H9 (cell line): ENCODE data around the gene ZFAND3. TPM values are rescaled to one million over a fixed set of nuclear protein-coding genes. Genes with fewer than 3 reads are reported as not detected.
A peak's percentile ranks its signal among the peaks of the same experiment; 100 is the strongest.

Source experiments
- DNase-seq: peaks from one replicate; pipeline ENCODE4 v3.0.0-alpha.2; 2017
- H2AFZ ChIP-seq: one replicate; pipeline ENCODE4 v1.6.1; 2013; ENCODE audit warnings: mild to moderate bottlenecking, low read length, control low read depth, moderate library complexity
- H2AK5ac ChIP-seq: 2 replicates; pipeline ENCODE4 v1.6.1; 2013; ENCODE audit warnings: low read length, control low read depth, mixed read lengths; ENCODE audit not compliant: insufficient read length
- H2BK120ac ChIP-seq: one replicate; pipeline ENCODE4 v1.6.1; 2013; ENCODE audit warnings: low read depth, mild to moderate bottlenecking, low read length, control low read depth, inconsistent platforms; ENCODE audit not compliant: poor library complexity, severe bottlenecking
- H2BK12ac ChIP-seq: 2 replicates; pipeline ENCODE4 v1.6.1; 2013; ENCODE audit warnings: low read length, control low read depth, mixed read lengths, low read depth; ENCODE audit not compliant: insufficient read length
- H2BK15ac ChIP-seq: 2 replicates; pipeline ENCODE4 v1.6.1; 2013; ENCODE audit warnings: low read depth, low read length, control low read depth
- H2BK20ac ChIP-seq: one replicate; pipeline ENCODE4 v1.6.1; 2013; ENCODE audit warnings: low read depth, mild to moderate bottlenecking, low read length, control low read depth, inconsistent platforms; ENCODE audit not compliant: poor library complexity, severe bottlenecking
- H2BK5ac ChIP-seq: 2 replicates; pipeline ENCODE4 v1.6.1; 2013; ENCODE audit warnings: low read length, control low read depth, mixed read lengths; ENCODE audit not compliant: insufficient read length
- H3K14ac ChIP-seq: 2 replicates; pipeline ENCODE4 v1.6.1; 2013; ENCODE audit warnings: low read length, control low read depth; ENCODE audit not compliant: insufficient read depth
- H3K18ac ChIP-seq: 2 replicates; pipeline ENCODE4 v1.6.1; 2013; ENCODE audit warnings: low read depth, mild to moderate bottlenecking, mixed read lengths, low read length, control low read depth; ENCODE audit not compliant: insufficient read length
- H3K23ac ChIP-seq: 2 replicates; pipeline ENCODE4 v1.6.1; 2013; ENCODE audit warnings: low read length, control low read depth, mixed read lengths, low read depth; ENCODE audit not compliant: insufficient read length
- H3K23me2 ChIP-seq: 2 replicates; pipeline ENCODE4 v1.6.1; 2013; ENCODE audit warnings: low read depth, mild to moderate bottlenecking, mixed read lengths, low read length, control low read depth; ENCODE audit not compliant: insufficient read length, poor library complexity, severe bottlenecking
- H3K27ac ChIP-seq: 2 replicates; pipeline ENCODE4 v1.5.1; 2013; ENCODE audit warnings: low read length, control low read depth, mixed read lengths, low read depth; ENCODE audit not compliant: insufficient read length
- H3K27me3 ChIP-seq: 2 replicates; pipeline ENCODE4 v1.6.1; 2013; ENCODE audit warnings: low read length, control low read depth, inconsistent platforms; ENCODE audit not compliant: insufficient read depth
- H3K4ac ChIP-seq: 2 replicates; pipeline ENCODE4 v1.6.1; 2013; ENCODE audit warnings: low read depth, mild to moderate bottlenecking, control low read depth, inconsistent platforms, low read length, moderate library complexity
- H3K4me1 ChIP-seq: 2 replicates; pipeline ENCODE4 v1.6.1; 2013; ENCODE audit warnings: low read length, control low read depth, inconsistent platforms; ENCODE audit not compliant: insufficient read depth
- H3K4me2 ChIP-seq: 2 replicates; pipeline ENCODE4 v1.6.1; 2013; ENCODE audit warnings: low read length, control low read depth, mixed read lengths; ENCODE audit not compliant: insufficient read length, insufficient read depth
- H3K56ac ChIP-seq: 2 replicates; pipeline ENCODE4 v1.6.1; 2013; ENCODE audit warnings: low read depth, mild to moderate bottlenecking, mixed read lengths, low read length, control low read depth; ENCODE audit not compliant: insufficient read length
- H3K79me1 ChIP-seq: 2 replicates; pipeline ENCODE4 v1.6.1; 2013; ENCODE audit warnings: low read depth, mild to moderate bottlenecking, moderate library complexity, low read length, control low read depth, inconsistent platforms; ENCODE audit not compliant: insufficient read depth, poor library complexity, severe bottlenecking
- H3K79me2 ChIP-seq: 2 replicates; pipeline ENCODE4 v1.6.1; 2013; ENCODE audit warnings: low read length, control low read depth, inconsistent platforms; ENCODE audit not compliant: insufficient read depth
- H3K9ac ChIP-seq: 2 replicates; pipeline ENCODE4 v1.6.1; 2013; ENCODE audit warnings: low read length, control low read depth, mixed read lengths; ENCODE audit not compliant: insufficient read length; ENCODE audit errors: extremely low read depth
- H3K9me3 ChIP-seq: one replicate; pipeline ENCODE4 v1.6.1; 2013; ENCODE audit warnings: low read depth, low read length, inconsistent platforms; ENCODE audit not compliant: control insufficient read depth
- H3T11ph ChIP-seq: one replicate; pipeline ENCODE4 v1.6.1; 2013; ENCODE audit warnings: mild to moderate bottlenecking, low read length, control low read depth, inconsistent platforms
- H4K20me1 ChIP-seq: one replicate; pipeline ENCODE4 v1.6.1; 2013; ENCODE audit not compliant: control insufficient read depth, insufficient read length, insufficient read depth
- H4K5ac ChIP-seq: 2 replicates; pipeline ENCODE4 v1.6.1; 2013; ENCODE audit warnings: low read depth, mild to moderate bottlenecking, mixed read lengths, low read length, control low read depth; ENCODE audit not compliant: insufficient read length
- H4K8ac ChIP-seq: replicated peaks from 2 replicates; pipeline ENCODE4 v1.6.1; 2013; ENCODE audit warnings: low read length, control low read depth, mixed read lengths, low read depth; ENCODE audit not compliant: insufficient read length
- H4K91ac ChIP-seq: 2 replicates; pipeline ENCODE4 v1.6.1; 2013; ENCODE audit warnings: low read depth, mild to moderate bottlenecking, moderate library complexity, mixed read lengths, low read length, control low read depth; ENCODE audit not compliant: insufficient read length
- H3K27ac Mint-ChIP-seq, 3 experiments: 2 replicates in 2 of 3; 3 replicates in 1 of 3; pipeline ENCODE4 v1.8.0; 2020 to 2021; ENCODE audit warnings: mixed read lengths in 3 of 3, mild to moderate bottlenecking in 1 of 3, moderate library complexity in 1 of 3
- H3K27me3 Mint-ChIP-seq: 2 replicates; pipeline ENCODE4 v1.8.0; 2021; ENCODE audit warnings: low read depth, mild to moderate bottlenecking, moderate library complexity, mixed read lengths
- H3K36me3 Mint-ChIP-seq, 3 experiments: 2 replicates in 2 of 3; 3 replicates in 1 of 3; pipeline ENCODE4 v1.8.0; 2020 to 2021; ENCODE audit warnings: low read depth in 3 of 3, mixed read lengths in 3 of 3; ENCODE audit not compliant: insufficient read depth in 1 of 3
- H3K4me1 Mint-ChIP-seq, 2 experiments: 2 replicates each; pipeline ENCODE4 v1.8.0; 2020; ENCODE audit warnings: mixed read lengths in 2 of 2
- H3K4me3 Mint-ChIP-seq, 2 experiments: 2 replicates in 1 of 2; 3 replicates in 1 of 2; pipeline ENCODE4 v1.8.0; 2020 to 2021; ENCODE audit warnings: mild to moderate bottlenecking in 2 of 2, mixed read lengths in 2 of 2, moderate library complexity in 1 of 2
- H3K9me3 Mint-ChIP-seq, 2 experiments: 2 replicates in 1 of 2; 3 replicates in 1 of 2; pipeline ENCODE4 v1.8.0; 2020; ENCODE audit warnings: mild to moderate bottlenecking in 2 of 2, mixed read lengths in 2 of 2, moderate library complexity in 1 of 2
- CTCF ChIP-seq: fragments of 200-600 bp; sonication (generic); conservative IDR thresholded peaks from 3 replicates; pipeline ENCODE4 v1.8.0; 2021; ENCODE audit warnings: antibody characterized with exemption, mild to moderate bottlenecking
- WGBS: extraction: QIAGEN DNeasy Blood & Tissue Kit; methylation state at CpG from one replicate; pipeline ENCODE4 v1.1.7; 2013; ENCODE audit warnings: missing lambda C conversion rate, low lambda C conversion rate, mixed read lengths; ENCODE audit not compliant: insufficient read length; ENCODE audit errors: extremely low coverage; 5-methylcytosine and 5-hydroxymethylcytosine counted together
- total RNA-seq: library from RNA; stranded (reverse); gene quantifications from 2 replicates; pipeline ENCODE4 v1.2.1, GENCODE V29; 2021

ZFAND3 gene
- total RNA-seq, 1 experiment from 2014 or later, result 57.7 TPM

- Histone ChIP-seq H3K56ac (no peak overlapping the region), H2BK15ac (no peak overlapping the region), H3K9ac (no peak overlapping the region), H2AFZ (no peak overlapping the region), H4K8ac (no peak overlapping the region), H3K79me1 (no peaks in the 10 kb centered on the region), H3K9me3 (no peaks in the 10 kb centered on the region), H3K79me2 (no peaks in the 10 kb centered on the region), H4K5ac (no peak overlapping the region), H2AK5ac (no peak overlapping the region), H3T11ph (no peak overlapping the region), H2BK20ac (no peak overlapping the region), H2BK120ac (no peak overlapping the region), H2BK5ac (no peak overlapping the region), H3K27ac (no peak overlapping the region), H3K27me3 (no peaks in the 10 kb centered on the region), H3K4me2 (no peak overlapping the region), H3K14ac (no peak overlapping the region), H3K4me1 (peaks cover 11% of the 10 kb centered on the region; the same call in 1 of the 2 replicates), H2BK12ac (no peak overlapping the region), H4K20me1 (no peaks in the 10 kb centered on the region), H3K23ac (no peak overlapping the region), H4K91ac (no peak overlapping the region), H3K23me2 (no peaks in the 10 kb centered on the region), H3K4ac (no peak overlapping the region), H3K18ac (no peak overlapping the region)
- Mint-ChIP-seq H3K36me3 (no peaks in the 10 kb centered on the region), H3K4me3 (no peak overlapping the region), H3K9me3 (no peaks in the 10 kb centered on the region), H3K4me1 (peaks cover 46 to 49% of the 10 kb centered on the region in 2 experiments), H3K27ac (peak overlapping the region in 2 of 3 experiments; percentile 24 to 73; a peak in 2 of 7 replicates), H3K27me3 (no peaks in the 10 kb centered on the region; the same call in 1 of the 2 replicates)
- no peak for TF ChIP-seq CTCF
- no CpG with 5 or more reads among the region's 14 CpGs for WGBS
- DNase-seq, result no peak
Observed at GRCh38 chr6:38188677-38189335, 369.3 kb downstream of the ZFAND3 start.
